Nephron (organoid): Measurements from ENCODE around the gene RIC3.

Source experiments
- H3K27ac Mint-ChIP-seq, 3 experiments: 2 replicates each; pipeline ENCODE4 v1.8.0; 2020; ENCODE audit warnings: mixed read lengths in 3 of 3, mild to moderate bottlenecking in 2 of 3, moderate library complexity in 1 of 3
- H3K27me3 Mint-ChIP-seq: 2 replicates; pipeline ENCODE4 v1.8.0; 2021; ENCODE audit warnings: low read depth, mild to moderate bottlenecking, moderate library complexity, mixed read lengths
- H3K36me3 Mint-ChIP-seq: 2 replicates; pipeline ENCODE4 v1.8.0; 2020; ENCODE audit warnings: low read depth, mixed read lengths
- H3K4me1 Mint-ChIP-seq: 2 replicates; pipeline ENCODE4 v1.8.0; 2020; ENCODE audit warnings: mixed read lengths
- H3K4me3 Mint-ChIP-seq, 3 experiments: 2 replicates each; pipeline ENCODE4 v1.8.0; 2020; ENCODE audit warnings: mild to moderate bottlenecking in 3 of 3, mixed read lengths in 3 of 3, moderate library complexity in 2 of 3
- H3K9me3 Mint-ChIP-seq: 2 replicates; pipeline ENCODE4 v1.8.0; 2020; ENCODE audit warnings: mixed read lengths
- TF ChIP-seq, protein P1 (sequence below), 3 experiments: fragments of 200-600 bp; sonication (generic); IDR thresholded peaks; one replicate each; pipeline ENCODE4 v1.5.0; 2021; ENCODE audit warnings: antibody characterized with exemption in 3 of 3; ENCODE audit not compliant: unreplicated experiment in 3 of 3

RIC3 gene

DNA sequence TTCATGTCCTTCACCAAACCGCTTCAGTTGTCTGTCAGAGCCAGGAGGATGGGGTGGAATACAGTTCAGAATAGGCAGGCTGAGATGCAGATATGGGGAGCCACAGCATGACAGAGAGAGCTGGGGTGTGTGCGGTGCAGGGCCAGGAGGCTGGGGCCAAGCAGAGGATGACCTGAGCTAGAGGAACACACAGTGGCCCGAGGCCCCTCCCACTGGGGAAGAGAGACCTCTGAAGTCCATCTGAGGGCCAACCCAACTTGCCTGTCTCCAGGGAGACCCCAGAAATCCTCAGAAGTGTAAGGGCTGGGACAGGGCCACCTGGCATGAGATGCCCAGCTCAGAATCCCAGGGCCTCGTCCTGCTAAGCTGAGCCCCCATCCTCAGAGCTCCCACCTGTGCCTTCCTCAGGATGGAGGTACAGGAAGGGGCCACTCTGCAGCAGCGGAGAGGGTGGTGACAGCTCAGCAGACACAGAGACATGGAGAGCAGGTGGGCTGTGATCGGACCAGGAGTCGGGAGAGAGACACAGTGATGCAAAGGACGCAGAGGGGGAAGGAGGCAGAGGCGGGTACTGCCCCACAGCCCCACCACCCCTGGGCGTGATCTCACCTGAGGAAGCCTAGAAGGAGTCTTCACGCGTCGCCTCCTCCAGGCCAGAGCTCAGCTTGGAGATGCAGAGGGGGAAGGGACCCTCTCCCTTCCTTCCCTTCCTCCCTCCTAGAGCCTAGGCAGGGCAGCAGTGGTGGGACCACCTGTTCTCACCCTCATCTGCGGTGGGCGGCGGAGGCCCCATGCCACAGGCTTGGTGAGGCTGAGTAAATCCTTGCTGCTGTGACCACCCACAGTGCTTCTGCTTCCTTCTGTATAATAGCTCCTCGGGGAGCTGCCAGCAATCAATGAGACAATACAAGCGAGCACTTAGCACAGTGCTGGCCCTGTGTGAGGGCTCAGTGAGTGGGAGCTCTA is 96.9 kb downstream of the RIC3 start:
- no peaks in the 10 kb centered on the region for H3K36me3 Mint-ChIP-seq
- H3K27ac Mint-ChIP-seq: no peak overlapping the region
- TF ChIP-seq, protein P1, sequence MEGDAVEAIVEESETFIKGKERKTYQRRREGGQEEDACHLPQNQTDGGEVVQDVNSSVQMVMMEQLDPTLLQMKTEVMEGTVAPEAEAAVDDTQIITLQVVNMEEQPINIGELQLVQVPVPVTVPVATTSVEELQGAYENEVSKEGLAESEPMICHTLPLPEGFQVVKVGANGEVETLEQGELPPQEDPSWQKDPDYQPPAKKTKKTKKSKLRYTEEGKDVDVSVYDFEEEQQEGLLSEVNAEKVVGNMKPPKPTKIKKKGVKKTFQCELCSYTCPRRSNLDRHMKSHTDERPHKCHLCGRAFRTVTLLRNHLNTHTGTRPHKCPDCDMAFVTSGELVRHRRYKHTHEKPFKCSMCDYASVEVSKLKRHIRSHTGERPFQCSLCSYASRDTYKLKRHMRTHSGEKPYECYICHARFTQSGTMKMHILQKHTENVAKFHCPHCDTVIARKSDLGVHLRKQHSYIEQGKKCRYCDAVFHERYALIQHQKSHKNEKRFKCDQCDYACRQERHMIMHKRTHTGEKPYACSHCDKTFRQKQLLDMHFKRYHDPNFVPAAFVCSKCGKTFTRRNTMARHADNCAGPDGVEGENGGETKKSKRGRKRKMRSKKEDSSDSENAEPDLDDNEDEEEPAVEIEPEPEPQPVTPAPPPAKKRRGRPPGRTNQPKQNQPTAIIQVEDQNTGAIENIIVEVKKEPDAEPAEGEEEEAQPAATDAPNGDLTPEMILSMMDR (IDR thresholded peaks at IDR 0.05; ENCODE audit: unreplicated experiment in 3 of 3): no peak
- H3K27me3 Mint-ChIP-seq: peaks cover 45% of the 10 kb centered on the region
- H3K4me3 Mint-ChIP-seq: no peak overlapping the region
- H3K4me1 Mint-ChIP-seq: peaks cover 37% of the 10 kb centered on the region
- H3K9me3 Mint-ChIP-seq: no peaks in the 10 kb centered on the region

DNA sequence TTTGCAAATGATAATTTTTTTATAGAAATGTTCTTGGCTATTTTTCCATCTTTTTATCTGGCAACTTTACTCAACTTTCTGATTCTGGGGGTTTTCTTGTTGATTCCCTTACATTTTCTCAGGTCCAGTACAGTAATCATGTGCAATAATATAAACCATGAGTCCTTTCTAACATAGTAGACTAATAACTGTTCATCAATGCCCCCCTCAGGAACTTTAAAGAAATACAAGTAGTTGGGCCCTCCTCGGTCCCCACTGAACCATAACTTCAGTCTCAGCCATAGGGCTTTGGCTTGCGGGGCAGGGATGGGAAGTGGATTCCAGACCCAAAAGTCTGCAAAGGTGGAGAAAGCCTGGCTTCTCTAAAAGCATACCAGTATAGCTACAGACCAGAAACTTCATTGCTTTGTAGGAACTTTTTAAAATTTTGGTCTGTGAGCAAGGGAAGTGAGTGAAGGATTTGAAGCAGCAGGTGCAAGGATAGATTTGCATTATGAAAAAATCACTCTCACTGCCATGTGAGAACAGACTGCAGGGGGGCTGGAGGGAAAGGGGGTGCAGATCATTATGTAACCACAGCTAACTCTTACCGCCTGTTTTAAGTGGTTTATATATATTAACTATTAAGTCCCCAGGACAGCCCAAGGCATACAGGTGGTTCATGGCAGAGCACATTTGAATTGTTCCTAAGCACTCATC is 98.3 kb downstream of the RIC3 start:
- Mint-ChIP-seq H3K9me3 (no peaks in the 10 kb centered on the region), H3K27me3 (peaks cover 46% of the 10 kb centered on the region), H3K27ac (peak overlapping the region; percentile 46 to 78 (median 56)), H3K4me1 (peaks cover 40% of the 10 kb centered on the region), H3K36me3 (no peaks in the 10 kb centered on the region), H3K4me3 (peak overlapping the region in 1 of 3 experiments; percentile 17)
- TF ChIP-seq, protein P1 (IDR thresholded peaks at IDR 0.05; ENCODE audit: unreplicated experiment in 3 of 3): peak; percentile 47 to 63 (median 50)

DNA sequence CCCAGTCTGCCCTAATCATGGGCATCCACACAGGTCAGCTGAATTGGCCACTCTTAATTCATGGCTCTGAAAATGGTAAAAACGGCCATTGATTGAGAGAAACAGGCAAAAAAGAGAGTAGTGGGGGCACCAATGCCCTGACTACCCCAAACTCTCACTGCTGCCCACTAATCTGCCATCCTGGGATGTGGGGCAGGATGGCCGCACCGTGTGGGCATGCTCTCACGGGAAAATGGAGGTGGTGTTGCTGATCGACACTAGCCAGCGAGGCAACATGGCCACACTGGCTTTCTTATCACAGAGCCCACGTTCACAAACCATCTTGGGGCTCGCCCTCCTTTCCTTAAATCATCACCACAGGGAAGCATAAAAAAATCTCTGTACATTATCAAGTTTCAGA is 99.1 kb downstream of the RIC3 start:
- H3K4me3 Mint-ChIP-seq: no peak overlapping the region
- H3K36me3 Mint-ChIP-seq: no peaks in the 10 kb centered on the region
- H3K4me1 Mint-ChIP-seq: peaks cover 42% of the 10 kb centered on the region
- peaks cover 48% of the 10 kb centered on the region for H3K27me3 Mint-ChIP-seq
- peak overlapping the region; percentile 88 to 91 (median 89) for H3K27ac Mint-ChIP-seq
- no peaks in the 10 kb centered on the region for H3K9me3 Mint-ChIP-seq
- TF ChIP-seq, protein P1 (IDR thresholded peaks at IDR 0.05; ENCODE audit: unreplicated experiment in 3 of 3): no peak

DNA sequence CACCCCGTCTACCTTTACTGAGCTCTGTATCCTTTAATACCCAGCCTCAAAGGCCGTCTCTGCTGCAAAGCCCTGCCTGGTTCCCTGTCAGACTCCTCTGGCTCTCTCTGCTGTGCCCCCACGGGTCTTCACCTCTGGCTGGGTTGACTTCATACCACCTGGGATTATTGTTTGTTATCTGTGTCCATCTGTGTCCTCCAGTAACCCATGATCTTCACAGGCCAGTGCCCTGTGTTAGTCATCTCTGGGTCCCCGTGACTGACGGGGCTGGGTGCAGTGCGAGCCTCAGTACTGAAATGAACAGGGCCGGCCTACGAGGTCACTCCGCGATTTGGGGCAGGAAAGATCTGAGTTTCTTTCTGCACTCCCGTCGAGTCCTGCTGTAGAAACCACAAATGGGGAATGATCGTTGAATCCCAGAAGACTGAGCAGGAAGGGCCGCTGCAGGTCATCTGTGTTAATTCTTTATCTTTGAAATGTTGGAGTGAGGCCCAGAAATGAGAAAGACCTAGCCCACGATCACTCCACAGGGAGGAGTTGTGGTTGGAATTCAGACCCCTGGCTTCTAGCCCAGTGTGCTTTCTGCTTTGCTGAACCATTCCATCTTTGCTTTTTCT is 100.1 kb downstream of the RIC3 start:
- peaks cover 50% of the 10 kb centered on the region for H3K4me1 Mint-ChIP-seq
- H3K36me3 Mint-ChIP-seq: no peaks in the 10 kb centered on the region

DNA sequence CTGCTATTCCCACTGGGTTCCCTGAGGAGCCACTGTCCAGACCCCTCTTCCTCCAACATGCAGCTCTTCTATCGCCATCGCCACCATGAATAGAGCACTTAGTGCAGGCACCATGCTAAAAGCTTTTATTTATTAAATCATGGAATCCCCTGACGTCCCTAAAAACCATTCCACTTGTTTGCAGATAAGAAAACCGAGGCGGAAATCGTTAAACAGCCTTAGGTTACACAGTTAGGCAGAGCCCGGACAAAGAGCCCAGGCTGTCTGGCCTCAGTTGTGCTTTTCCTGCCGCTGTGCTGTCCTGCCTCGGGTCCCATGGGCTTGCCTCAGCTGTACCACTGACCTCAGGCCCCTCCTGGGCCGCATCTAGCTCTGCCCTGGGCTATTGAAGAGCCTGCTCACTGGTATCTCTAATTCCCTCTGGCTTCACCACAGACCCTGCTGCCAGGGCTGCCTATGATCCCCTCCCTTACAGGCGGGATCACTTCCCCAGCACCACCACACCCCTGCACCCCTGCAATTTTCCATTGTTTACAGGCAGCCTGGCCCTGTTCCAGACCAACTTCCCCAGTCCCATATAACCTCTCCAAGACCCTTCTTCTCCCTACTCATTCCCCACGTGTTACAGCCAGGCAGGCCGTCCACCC is 100.8 kb downstream of the RIC3 start:
- Mint-ChIP-seq H3K36me3 (no peaks in the 10 kb centered on the region), H3K4me1 (peaks cover 57% of the 10 kb centered on the region), H3K27ac (peak overlapping the region; percentile 88 to 91 (median 89)), H3K9me3 (no peaks in the 10 kb centered on the region), H3K4me3 (no peak overlapping the region), H3K27me3 (peaks cover 40% of the 10 kb centered on the region)
- TF ChIP-seq, protein P1 (IDR thresholded peaks at IDR 0.05; ENCODE audit: unreplicated experiment in 3 of 3): no peak

More for the DNA sequence above, 100.1 kb downstream of the RIC3 start:
- Mint-ChIP-seq H3K9me3 (no peaks in the 10 kb centered on the region), H3K27me3 (peaks cover 47% of the 10 kb centered on the region), H3K4me3 (peak overlapping the region; percentile 1 to 30 (median 29)), H3K27ac (peak overlapping the region; percentile 88 to 91 (median 89))
- TF ChIP-seq, protein P1 (IDR thresholded peaks at IDR 0.05; ENCODE audit: unreplicated experiment in 3 of 3): no peak
